CMK (cell line): ENCODE measurements around the gene ANP32A.
"Not testable (repeated sequence)": the region's sequence is repeated elsewhere in the genome, so short reads cannot be mapped to it uniquely, and the experiment has no call there.

ENCODE experiments used
- DNase-seq: peaks from one replicate; pipeline ENCODE4 v3.0.0-alpha.2; 2010; ENCODE audit warnings: low read depth

Gene ANP32A

DNA sequence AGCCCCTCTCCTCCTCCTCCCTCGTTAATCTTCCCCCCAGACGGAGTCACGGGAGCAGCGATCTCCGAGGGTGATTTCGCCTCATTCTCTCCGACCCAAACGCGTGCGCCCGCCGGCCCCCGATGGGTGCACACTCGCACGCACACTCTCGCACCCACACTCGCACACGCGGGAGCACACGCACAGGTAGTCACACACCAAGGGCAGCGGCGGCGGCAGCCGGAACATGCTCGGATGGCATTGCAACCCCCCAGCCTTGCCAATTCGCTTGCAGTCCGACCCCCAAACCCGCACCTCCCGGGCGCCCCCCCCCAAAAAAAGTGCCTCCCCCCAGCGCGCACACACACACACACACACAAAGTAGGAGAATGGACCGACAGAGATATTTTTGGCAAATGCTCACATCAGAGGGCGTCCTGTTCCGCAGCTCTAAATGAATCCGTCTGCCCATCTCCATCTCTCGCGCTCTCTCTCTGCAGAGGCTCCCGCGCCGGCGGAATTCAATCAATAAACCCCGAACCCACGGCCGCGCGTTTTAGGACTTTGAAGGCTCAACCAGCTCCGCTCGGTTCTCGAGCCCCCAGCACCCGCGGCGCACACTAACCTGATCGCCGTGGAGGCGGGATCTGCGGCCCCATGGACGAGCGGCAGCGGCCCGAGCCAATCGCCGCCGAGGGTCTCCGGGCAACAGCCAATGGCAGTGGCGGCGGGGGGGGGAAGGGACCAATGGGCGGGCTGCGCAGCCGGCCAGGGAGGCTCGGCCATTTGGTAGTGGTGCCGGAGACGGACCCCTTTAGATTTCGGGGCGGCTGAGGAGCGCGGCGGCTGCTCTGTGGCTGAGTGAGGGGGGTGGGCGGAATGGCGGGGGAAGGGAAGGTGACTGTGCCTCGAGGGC is at the start of gene ANP32A:
ANP32A (minus strand) TSS at position 601 of the 895 bp plus-strand sequence; CDS start at position 457, 144 bp downstream.
- peak; percentile 86 for DNase-seq

DNA sequence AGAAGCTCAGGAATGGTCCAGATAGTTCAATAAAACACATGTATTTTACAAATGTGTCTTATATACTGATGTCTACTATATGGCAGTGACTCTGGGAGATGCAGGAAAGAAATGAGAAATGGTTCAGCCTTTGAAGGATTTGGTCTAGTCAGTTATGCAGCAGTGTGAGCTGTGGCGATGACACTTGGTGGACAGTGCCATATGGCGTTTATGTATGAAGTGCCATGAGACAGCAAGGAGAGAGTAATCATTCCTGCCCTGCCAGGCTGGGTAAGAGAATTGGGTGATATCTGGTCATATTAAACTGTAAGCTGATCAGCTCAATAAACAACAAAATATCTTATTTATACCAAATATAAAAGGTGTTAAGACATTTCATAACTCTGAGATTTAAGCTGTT is 47.6 kb upstream of the ANP32A start:
- DNase-seq = no peak

DNA sequence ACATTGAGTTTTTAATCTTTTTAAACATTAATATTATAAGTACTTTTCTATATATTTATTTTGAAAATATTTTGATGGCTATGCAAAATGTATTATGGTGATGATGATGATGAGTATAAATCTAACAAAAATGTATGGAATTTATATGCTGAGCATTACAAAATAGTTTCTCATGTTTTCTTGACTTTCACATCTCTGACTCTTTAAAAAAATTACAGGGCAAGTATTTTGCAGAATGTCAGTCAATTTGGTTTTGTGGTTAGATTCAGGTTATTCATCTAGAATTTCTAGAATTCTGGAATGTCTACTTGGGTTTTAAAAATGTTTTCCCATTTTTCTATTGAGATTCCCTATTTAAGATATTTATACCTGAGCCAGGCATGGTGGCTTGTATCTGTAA is 41.7 kb upstream of the ANP32A start:
- no peak for DNase-seq

- not testable (repeated sequence) for DNase-seq
Measured at GRCh38 chr15:68858666-68859065, 38.0 kb upstream of the ANP32A start.

DNA sequence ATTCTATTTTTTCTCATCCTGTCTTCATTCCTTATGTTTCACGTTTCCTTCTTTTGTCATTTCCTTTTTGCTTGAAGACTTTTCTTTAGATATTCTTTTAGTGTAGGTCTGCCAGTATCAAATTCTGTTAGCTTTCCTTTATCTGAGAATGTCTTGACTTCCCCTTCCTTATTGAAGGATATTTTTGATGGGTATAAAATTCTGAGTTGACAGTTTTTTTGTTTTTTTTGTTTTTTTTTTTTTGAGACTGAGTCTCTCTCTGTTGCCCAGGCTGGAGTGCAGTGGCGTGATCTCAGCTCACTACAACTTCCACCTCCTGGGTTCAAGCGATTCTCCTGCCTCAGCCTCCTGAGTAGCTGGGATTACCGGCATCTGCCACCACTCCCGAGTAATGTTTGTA is 36.7 kb upstream of the ANP32A start:
- DNase-seq = not testable (repeated sequence)

DNA sequence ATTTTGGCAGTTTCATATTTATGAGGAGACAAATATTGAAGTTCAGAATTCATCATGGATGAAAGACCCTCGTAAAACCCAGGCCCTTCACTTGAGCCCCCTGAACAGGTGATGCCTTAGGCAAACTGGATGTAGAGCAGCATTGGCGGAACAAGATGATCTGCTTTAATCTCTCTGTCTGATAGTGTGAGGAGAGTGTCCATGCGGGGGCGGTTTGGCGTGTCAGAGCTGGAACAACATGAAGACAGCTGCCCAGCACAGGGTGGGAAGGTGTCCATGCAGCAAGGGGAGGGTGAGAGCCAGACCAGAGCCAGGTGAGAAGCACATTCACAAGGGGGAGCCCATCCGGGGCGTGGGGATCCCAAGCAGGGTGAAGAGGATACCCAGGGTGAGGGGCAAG is 31.8 kb upstream of the ANP32A start:
- DNase-seq = no peak

DNA sequence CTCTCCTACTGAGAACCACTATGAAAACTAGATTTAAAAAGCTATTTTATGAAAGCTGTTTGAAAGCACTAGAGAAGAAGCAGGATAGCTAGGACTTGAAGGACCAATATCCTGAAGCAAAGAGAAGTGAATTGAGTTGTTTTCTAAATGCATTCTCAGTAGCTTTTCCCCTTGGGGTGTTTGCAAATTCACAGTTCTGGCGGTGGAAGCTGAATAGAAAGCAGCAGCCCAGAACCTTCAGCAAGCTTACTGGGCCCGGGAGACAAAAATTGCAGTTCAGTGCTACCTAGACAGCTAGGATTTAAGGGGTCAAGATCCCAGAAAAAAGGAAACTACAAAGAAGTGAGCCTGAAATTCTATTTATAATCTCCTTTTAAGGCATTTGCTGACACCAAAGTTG is 31.3 kb upstream of the ANP32A start:
- DNase-seq = no peak

GRCh38 chr15:68849497-68849896 is 28.8 kb upstream of the ANP32A start:
- no peak for DNase-seq

DNA sequence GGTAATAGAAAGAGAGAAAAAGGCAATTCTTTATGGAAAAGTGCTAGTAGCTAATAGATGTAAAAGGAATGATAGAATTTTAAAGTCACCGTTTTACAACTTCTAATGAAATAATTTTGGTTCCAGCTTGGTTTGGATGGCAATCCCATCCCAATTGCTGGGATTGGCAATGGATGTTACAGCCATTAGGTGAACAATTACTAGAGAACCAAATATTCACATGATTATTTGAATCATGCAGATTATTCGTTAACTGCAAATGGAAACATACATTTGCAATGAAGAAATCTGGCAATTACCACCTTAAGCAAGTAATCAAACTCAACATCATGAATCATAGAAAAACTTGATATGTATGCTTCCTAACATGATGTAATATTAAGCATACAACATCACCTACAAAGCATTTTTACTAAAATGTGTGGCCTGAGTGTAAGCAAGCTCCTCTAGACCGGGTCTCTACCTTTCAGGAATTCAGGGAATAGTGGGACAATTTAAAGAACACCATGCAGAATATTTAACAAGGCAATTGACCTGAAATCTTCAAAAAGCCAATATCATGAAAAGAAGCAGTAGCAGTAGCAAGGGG is 26.2 kb upstream of the ANP32A start:
- DNase-seq = no peak

- DNase-seq = no peak
Measured at GRCh38 chr15:68844856-68845550, 24.3 kb upstream of the ANP32A start.

DNA sequence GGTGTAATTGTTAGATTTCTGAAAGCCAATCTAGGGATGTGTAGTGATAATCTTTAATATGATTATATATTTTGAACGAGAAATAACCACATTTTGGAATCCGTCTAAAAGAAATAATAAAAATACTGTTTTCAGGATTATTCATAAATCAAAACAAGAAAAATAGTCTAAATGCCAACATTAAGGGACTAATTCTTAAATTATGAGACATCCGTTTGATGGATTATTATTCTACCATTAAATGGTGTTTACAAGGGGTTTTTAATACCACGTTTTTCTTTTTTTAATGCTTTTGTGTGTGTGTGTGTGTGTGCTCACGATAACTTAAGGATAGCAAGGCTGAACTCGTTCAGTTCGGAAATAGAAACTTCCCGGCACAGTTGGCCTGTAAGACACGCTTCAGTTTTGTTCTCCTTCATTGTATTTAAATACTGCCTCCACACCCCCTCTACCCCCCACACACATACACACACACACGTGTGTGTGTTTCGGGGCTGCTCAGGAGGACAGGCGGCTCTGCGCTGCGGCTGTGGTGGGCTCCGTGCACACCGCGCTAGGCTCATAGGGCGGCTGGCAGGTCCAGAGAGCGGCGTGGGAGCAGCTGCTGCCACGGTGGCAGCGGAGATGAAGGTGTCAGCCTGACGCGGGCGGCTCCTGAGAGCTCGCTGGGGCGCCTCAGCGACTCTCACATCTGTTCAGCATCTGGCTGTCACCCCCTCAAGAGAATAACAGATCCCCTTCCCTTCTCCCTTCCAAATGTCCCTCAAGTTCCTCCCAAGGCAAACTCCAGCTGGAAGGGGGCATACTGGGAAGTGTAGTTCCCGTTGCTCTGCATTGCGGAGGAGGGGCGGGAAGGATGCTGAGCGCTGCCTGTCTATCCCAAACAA is 23.0 kb upstream of the ANP32A start:
- no peak for DNase-seq

GRCh38 chr15:68842958-68843357 is 22.3 kb upstream of the ANP32A start:
- no peak for DNase-seq

DNA sequence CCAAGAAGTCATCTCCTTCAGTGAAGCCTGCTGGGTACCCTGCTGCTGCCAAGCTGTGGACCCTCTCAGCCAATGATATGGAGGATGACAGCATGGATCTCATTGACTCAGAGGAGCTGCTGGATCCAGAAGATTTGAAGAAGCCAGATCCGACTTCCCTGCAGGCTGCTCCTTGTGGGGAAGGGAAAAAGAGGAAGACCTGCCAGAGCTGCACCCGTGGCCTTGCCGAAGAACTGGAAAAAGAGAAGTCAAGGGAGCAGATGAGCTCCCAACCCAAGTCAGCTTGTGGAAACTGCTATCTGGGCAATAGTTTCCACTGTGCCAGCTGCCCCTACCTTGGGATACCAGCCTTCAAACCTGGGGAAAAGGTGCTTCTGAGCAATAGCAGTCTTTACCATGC is 13.7 kb upstream of the ANP32A start:
- no peak for DNase-seq

GRCh38 chr15:68833700-68834331 is 13.1 kb upstream of the ANP32A start:
- no peak for DNase-seq

DNA sequence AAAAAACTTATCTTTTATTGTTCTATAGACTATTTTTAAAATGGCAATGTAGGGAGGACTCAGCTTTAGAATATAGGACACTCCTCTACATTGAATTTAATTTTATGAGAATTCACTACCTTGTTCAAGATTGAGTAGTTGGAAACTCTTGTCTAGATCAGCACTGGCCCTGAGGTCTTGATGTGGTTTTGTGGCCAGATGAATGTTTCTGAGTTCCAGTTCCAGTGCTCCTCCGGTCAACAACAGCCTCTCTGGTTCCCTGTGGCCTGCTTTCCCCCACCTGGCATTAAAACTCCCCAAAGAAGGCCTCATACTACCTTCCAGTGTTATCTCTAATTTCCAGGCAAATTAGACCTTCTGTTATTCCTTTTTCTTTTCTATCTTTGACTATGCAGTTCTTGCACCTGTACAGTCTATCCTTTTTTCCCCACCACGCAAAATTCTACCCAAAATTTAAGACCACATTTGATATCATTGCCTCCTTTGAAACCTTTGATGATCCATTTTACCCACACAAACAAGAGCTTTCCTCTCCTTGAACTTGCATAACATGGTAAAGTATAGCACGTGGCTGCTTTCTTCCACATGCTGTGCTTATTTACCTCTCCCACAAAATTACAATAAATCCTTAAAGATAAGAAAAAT is 9.6 kb upstream of the ANP32A start:
- DNase-seq = no peak

- no peak for DNase-seq
Measured at GRCh38 chr15:68829068-68829467, 8.4 kb upstream of the ANP32A start.

DNA sequence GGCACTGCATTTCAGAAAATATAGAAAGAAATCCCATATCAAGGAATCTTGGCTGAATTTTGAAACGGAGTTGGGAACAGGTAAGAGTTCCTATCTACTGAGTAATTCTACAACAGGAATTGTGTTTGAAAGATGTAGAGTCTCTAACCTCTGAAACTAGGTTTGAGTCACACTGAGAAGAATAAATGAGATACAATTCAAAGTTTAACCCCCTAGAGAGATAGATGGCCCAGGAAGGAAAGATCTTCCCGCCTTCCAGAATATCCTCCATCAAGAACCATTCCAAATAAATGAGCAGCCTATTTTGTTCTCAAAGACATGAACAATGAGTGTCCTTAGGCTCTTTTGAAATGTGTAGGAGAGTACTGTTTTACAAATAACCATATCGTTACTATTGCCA is 2.9 kb upstream of the ANP32A start:
- DNase-seq = no peak

DNA sequence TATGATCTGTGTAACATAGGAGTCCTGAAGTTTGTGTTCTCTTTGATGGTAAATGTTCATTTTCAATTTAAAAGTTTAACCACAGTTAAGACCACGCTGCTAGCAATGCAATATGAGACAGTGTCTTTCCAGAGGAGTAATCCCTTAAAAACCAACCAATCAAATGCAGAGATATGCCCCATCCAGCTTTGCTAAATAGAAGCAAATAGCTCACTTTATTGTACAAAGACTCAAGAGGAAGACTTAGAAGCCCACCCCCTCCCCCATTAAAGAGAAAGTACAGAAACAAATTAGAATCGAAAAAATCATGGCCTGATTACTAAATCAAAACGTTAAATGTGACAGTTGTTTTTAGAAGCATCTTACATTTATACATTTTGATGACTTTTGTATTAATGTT is 2.1 kb upstream of the ANP32A start:
- DNase-seq = no peak

DNA sequence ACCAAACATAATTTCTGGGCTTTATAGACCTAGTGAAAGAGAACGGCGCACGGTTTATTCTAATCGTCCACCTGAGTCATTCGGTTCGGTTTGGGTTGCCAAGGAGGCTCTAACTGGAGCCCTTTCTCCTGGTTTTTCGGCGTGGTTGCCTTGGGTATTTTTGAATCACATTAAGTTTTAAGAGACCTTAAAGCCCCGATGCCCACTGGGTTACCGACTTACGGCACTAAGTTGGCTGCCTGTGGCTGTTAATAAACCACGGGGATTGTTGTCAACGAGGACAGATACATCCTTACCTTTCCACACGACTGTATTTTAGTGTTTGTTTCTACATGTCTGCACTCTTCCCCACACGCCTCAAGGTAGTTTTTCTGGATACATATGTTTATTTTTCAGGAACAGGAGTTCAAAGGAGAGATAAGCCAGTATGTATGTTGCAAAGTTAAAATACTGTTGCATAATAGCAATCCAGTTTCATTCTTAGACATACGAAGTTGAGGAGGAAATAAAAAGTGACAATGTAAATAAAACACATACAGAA is 1.2 kb upstream of the ANP32A start:
- no peak for DNase-seq

DNA sequence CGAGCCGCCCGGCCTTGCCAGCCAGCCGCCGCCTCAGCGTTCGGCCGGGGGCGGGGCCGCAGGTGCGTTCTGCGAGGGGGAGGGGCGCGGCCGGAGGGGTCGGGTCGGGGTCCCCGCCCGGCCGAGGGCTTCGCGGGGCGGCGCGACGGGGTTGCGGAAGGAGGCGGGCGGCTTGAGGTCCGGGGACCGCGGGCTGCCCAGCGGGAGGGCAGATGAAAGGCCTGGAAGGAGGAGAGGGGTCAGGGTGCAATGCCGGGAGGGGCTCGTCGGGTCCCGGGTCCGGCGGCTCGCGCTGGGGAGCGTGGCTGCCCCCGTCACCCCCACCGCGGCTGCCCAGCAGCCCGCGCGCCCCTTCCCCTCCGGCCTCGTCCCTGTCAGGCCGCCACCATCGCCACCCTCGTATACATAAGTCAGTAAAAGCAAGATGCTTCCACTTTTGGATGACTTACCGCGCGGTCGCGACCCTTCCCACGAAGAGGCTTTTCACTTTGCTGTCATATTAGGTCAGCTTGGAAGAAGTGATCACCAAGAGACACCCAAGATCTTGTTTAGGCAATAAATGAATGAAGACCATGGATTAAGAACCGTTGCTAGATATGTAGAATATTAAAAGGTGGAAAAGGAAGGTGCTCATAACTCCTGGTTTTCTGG is 620 bp upstream of the ANP32A start:
- DNase-seq = no peak
